Transverse colon (tissue), 3 donors: ENCODE measurements around the gene HIVEP1.

ENCODE experiments used
- CTCF ChIP-seq, 5 experiments: fragments of 200-600 bp in 3 of 5; fragments of 450-650 bp in 2 of 5; sonication (generic) in 3 of 5; IDR thresholded peaks; 1 replicate in 2 of 5; 2 replicates in 3 of 5; pipeline ENCODE4 v1.5.1; 2016 to 2017; ENCODE audit warnings: antibody characterized with exemption in 5 of 5, inconsistent platforms in 3 of 5, mild to moderate bottlenecking in 2 of 5, moderate library complexity in 1 of 5
- EP300 ChIP-seq: sonication (generic); formaldehyde crosslinking; IDR thresholded peaks from one replicate; pipeline ENCODE4 v1.6.1; 2017; ENCODE audit warnings: antibody characterized with exemption, low read depth
- POLR2A ChIP-seq: fragments of 450-650 bp; IDR thresholded peaks from one replicate; pipeline ENCODE4 v1.6.1; 2016; ENCODE audit warnings: antibody characterized with exemption, mild to moderate bottlenecking, moderate library complexity

- TF ChIP-seq CTCF (IDR thresholded peaks at IDR 0.05) = no peak
- TF ChIP-seq EP300 = no peak
- TF ChIP-seq POLR2A = no peak
Observed at GRCh38 chr6:12064538-12065071, 52.5 kb downstream of the HIVEP1 start.
